ENCODE data around the gene ACR. TPM values are rescaled to one million over a fixed set of nuclear protein-coding genes. Genes with fewer than 3 reads are reported as not detected.
A peak's percentile ranks its signal among the peaks of the same experiment; 100 is the strongest.

ACR gene
- total and polyA plus RNA-seq, 8 donors = 0.34 to 0.92 (median 0.40) TPM; not detected in 5

DNA sequence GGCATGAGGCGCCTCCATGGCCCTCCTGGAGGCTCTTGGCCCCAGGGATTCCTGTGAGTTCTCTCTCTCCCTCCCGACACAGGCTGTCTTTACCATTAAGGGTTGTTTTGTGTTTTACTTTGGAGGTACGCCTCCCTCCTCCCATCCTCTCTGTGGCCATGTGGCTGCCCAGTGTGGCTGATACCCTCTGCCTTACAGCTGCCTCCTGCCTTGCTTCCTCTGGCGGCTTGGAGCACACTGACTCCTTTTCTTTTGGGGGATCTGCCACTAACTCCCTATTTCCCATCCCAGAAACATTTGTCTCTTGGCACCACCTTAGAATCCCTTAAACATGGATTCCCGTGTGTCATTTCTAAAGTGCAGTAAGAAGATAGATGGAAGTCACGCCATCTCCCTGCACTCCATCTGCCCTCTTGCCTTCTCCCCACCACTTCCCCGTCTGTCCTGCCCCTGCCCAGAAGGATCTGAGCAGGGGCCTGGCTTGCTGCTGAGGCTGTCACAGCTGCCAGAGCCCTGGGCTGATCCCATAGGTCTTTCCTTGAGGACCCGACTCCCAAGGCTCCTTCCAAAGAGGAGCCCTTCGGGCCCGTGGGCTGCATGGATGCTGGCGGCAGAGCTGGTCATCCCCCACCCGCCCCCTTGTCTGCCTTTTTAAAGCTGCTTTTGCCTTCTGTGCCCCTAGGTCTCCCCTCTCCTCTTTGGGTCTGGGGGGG lies 15.1 kb upstream of the ACR start:
- DNase-seq = peak in 1 of 6 donors; percentile 41
- WGBS, 2 donors = 83 to 90% methylated on average over 12 of the region's 12 CpGs
- Histone ChIP-seq H3K4me3 (no peak overlapping the region), H3K27me3 (peaks cover 0 to 4% (median 0%) of the 10 kb centered on the region in 4 donors), H3K27ac (no peak overlapping the region), H3K4me1 (no peaks in the 10 kb centered on the region), H3K36me3 (no peaks in the 10 kb centered on the region), H3K9me3 (no peaks in the 10 kb centered on the region)
- no peak for FAIRE-seq
- TF ChIP-seq, protein P1, sequence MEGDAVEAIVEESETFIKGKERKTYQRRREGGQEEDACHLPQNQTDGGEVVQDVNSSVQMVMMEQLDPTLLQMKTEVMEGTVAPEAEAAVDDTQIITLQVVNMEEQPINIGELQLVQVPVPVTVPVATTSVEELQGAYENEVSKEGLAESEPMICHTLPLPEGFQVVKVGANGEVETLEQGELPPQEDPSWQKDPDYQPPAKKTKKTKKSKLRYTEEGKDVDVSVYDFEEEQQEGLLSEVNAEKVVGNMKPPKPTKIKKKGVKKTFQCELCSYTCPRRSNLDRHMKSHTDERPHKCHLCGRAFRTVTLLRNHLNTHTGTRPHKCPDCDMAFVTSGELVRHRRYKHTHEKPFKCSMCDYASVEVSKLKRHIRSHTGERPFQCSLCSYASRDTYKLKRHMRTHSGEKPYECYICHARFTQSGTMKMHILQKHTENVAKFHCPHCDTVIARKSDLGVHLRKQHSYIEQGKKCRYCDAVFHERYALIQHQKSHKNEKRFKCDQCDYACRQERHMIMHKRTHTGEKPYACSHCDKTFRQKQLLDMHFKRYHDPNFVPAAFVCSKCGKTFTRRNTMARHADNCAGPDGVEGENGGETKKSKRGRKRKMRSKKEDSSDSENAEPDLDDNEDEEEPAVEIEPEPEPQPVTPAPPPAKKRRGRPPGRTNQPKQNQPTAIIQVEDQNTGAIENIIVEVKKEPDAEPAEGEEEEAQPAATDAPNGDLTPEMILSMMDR (IDR thresholded peaks at IDR 0.05) = no peak
- intact Hi-C loops (cut with DNase I) = no loop called here
- ATAC-seq = no peak

DNA sequence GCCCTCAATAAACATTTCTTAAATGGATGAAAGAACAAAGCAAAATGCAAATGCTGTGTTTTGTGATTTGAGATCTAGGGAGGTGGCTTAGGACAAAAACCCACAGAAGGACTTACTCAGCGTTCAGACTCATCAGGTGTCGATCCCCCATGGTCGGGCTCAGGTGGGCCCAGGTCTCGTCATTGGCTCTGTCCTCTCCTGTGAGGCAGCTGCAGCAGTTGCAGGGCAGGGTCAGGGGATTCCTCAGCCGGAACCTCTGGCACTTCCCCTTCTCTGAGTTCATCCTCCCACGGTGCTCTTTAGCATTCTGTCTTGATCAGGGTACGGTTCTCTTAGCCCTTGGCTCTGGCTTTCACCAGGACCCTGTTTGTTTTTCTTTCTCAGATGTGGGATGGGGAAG lies 14.0 kb upstream of the ACR start:
- Histone ChIP-seq H3K9me3 (no peaks in the 10 kb centered on the region), H3K4me1 (no peaks in the 10 kb centered on the region), H3K4me3 (no peak overlapping the region), H3K36me3 (no peaks in the 10 kb centered on the region), H3K27me3 (peaks cover 0 to 4% (median 0%) of the 10 kb centered on the region in 4 donors), H3K27ac (no peak overlapping the region)
- intact Hi-C loops (cut with DNase I) = no loop called here
- TF ChIP-seq, protein P1 (IDR thresholded peaks at IDR 0.05) = no peak
- no peak for ATAC-seq
- no peak for FAIRE-seq
- 79 to 91% methylated on average over 7 of the region's 7 CpGs for WGBS, 2 donors
- DNase-seq = no peak

DNA sequence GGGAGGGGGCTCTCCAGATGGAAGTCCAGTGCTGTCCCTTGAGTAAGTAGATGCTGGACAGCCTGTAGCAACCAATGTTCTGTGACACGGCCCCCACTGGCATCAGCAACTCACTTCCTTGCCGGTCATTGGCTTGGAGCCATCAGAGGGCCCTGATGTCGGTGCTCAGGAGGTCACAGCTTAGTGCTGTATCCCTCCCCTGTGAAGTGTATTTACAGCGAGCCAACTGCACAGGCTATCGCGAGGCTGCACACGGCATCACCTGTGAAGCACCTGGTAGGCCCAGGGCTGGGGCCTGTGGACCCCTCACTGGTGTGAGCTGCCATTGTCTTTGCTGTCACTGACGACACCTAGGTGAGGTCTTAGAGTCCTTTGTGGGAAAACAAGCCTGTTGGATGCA lies 13.4 kb upstream of the ACR start:
- H3K36me3 ChIP-seq = no peaks in the 10 kb centered on the region
- no peak overlapping the region for H3K4me3 ChIP-seq
- no peaks in the 10 kb centered on the region for H3K4me1 ChIP-seq
- H3K27me3 ChIP-seq = peaks cover 0 to 4% (median 0%) of the 10 kb centered on the region in 4 donors
- H3K9me3 ChIP-seq = no peaks in the 10 kb centered on the region
- ATAC-seq = no peak
- 78 to 86% methylated on average over 8 of the region's 8 CpGs for WGBS, 2 donors
- H3K27ac ChIP-seq = no peak overlapping the region
- TF ChIP-seq, protein P1 (IDR thresholded peaks at IDR 0.05) = no peak
- FAIRE-seq = no peak
- intact Hi-C loops (cut with DNase I) = no loop called here
- DNase-seq = peak in 1 of 6 donors; percentile 6

DNA sequence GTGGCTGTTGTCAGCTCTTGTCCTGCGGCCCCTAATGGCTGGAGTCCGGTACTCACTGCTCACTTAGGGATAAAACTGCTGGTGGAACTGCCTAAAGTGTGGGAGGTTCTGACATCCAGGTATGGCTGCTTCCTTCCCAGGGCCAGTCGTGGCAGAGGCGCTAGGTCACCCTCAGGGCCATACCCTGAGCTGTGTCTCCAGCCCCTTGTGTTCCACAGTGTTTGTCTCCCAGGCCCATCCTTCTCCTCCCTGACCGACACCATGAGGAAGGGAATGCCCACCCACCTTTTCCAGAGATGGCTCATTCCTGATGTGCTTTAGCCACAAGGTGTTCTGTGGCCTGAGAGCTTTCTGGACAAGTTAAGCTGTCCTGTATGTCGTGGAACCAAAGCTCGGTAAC lies 12.4 kb upstream of the ACR start:
- DNase-seq = peak in 1 of 6 donors; percentile 2
- FAIRE-seq = no peak
- 88 to 94% methylated on average over 7 of the region's 7 CpGs for WGBS, 2 donors
- Histone ChIP-seq H3K27ac (no peak overlapping the region), H3K27me3 (no peaks in the 10 kb centered on the region), H3K4me1 (no peaks in the 10 kb centered on the region), H3K36me3 (no peaks in the 10 kb centered on the region), H3K9me3 (no peaks in the 10 kb centered on the region), H3K4me3 (no peak overlapping the region)
- ATAC-seq = no peak
- TF ChIP-seq, protein P1 (IDR thresholded peaks at IDR 0.05) = no peak
- intact Hi-C loops (cut with DNase I) = no loop called here

DNA sequence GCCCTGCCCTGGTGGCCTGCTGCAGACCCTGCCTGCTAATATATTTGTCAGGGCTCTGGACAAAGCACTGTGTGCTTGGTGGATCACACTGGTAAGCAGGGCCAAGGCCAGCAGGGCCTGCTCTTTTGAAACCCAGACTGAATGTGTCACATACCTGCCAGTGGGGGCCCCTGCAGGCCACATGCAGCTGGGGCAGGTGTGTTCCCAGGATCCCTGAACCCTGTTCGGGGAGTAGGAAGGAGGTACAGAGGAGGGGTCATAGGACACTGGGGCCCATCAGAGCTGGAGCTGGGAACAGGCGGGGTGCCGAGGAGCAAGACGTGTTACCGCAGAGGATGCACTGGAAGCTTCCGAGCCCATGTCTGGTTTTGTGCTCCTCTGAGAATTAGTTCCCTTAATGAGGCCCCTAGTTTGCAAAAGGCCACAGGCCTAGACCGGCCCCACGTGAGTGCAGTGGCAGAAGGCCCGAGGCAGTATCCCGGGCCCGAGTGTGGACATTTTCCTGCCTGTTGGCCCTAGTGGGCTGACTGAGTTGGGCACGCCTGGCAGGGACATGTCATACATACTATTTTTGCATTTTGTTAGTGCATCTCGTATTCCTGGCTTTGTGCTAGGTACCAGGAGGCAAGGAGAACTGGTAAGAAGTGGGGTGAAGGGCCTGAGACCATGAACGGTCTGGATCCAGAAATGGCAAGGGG lies 11.2 kb upstream of the ACR start:
- Histone ChIP-seq H3K36me3 (no peaks in the 10 kb centered on the region), H3K27ac (no peak overlapping the region), H3K4me3 (no peak overlapping the region), H3K9me3 (no peaks in the 10 kb centered on the region), H3K4me1 (no peaks in the 10 kb centered on the region), H3K27me3 (peaks cover 0 to 8% (median 0%) of the 10 kb centered on the region in 4 donors)
- FAIRE-seq (no peak), ATAC-seq (no peak), DNase-seq (peak in 2 of 6 donors; percentile 8 to 30)
- TF ChIP-seq, protein P1 (IDR thresholded peaks at IDR 0.05) = no peak
- 86 to 93% methylated on average over 14 of the region's 14 CpGs for WGBS, 2 donors
- intact Hi-C loops (cut with DNase I) = no loop called here
